GM12801 (cell line): Measurements from ENCODE around the gene PLA2G4F.

Source experiments
- CTCF ChIP-seq: IDR thresholded peaks from one replicate; pipeline ENCODE4 v1.5.1; 2011; ENCODE audit warnings: control low read depth; ENCODE audit not compliant: insufficient read length; ENCODE audit errors: extremely low read depth

Gene PLA2G4F

GRCh38 chr15:42129364-42129763 is 27.1 kb downstream of the PLA2G4F start:
- TF ChIP-seq CTCF = no peak

GRCh38 chr15:42128476-42128875 is 28.0 kb downstream of the PLA2G4F start:
- TF ChIP-seq CTCF = no peak

- no peak for TF ChIP-seq CTCF
Observed at GRCh38 chr15:42123546-42123945, 32.9 kb downstream of the PLA2G4F start.

GRCh38 chr15:42121682-42122081 is 34.8 kb downstream of the PLA2G4F start:
- no peak for TF ChIP-seq CTCF

GRCh38 chr15:42121021-42121420 is 35.4 kb downstream of the PLA2G4F start:
- no peak for TF ChIP-seq CTCF

GRCh38 chr15:42120285-42120684 is 36.2 kb downstream of the PLA2G4F start:
- TF ChIP-seq CTCF = no peak

GRCh38 chr15:42119446-42119760 is 37.0 kb downstream of the PLA2G4F start:
- no peak for TF ChIP-seq CTCF
